Esophagus muscularis mucosa (tissue), 4 donors: ENCODE data around the gene ARSG. TPM values are rescaled to one million over a fixed set of nuclear protein-coding genes. Genes with fewer than 3 reads are reported as not detected.
"Not testable (repeated sequence)": the region's sequence is repeated elsewhere in the genome, so short reads cannot be mapped to it uniquely, and the experiment has no call there.

Experiments
- DNase-seq: peaks from one replicate; pipeline ENCODE4 v3.0.0-alpha.2; 2017; ENCODE audit errors: extremely low spot score
- H3K27ac ChIP-seq, 4 donors: fragments of 200-600 bp; sonication (generic); replicated peaks in 1 of 4; 1 replicate in 3 of 4; 2 replicates in 1 of 4; pipeline ENCODE4 v1.5.1; 2016 to 2019; ENCODE audit warnings: mild to moderate bottlenecking in 1 of 4
- H3K27me3 ChIP-seq, 4 donors: fragments of 200-600 bp; sonication (generic); one replicate each; pipeline versions ENCODE4 v1.5.1 to v1.6.0; 2016 to 2019
- H3K36me3 ChIP-seq, 4 donors: fragments of 200-600 bp; sonication (generic); one replicate each; pipeline ENCODE4 v1.5.1; 2016 to 2019
- H3K4me1 ChIP-seq, 4 donors: fragments of 200-600 bp; sonication (generic); one replicate each; pipeline ENCODE4 v1.5.1; 2016 to 2019
- H3K4me3 ChIP-seq, 4 donors: fragments of 200-600 bp; sonication (generic); 1 replicate in 2 of 4; 2 replicates in 2 of 4; pipeline ENCODE4 v1.5.1; 2016 to 2019; ENCODE audit warnings: mild to moderate bottlenecking in 4 of 4, moderate library complexity in 1 of 4
- H3K9me3 ChIP-seq, 4 donors: fragments of 200-600 bp; sonication (generic); 1 replicate in 3 of 4; 2 replicates in 1 of 4; pipeline ENCODE4 v1.5.1; 2016 to 2019
- EP300 ChIP-seq: sonication (generic); formaldehyde crosslinking; IDR thresholded peaks from one replicate; pipeline ENCODE4 v1.6.1; 2017; ENCODE audit warnings: antibody characterized with exemption
- POLR2A ChIP-seq: fragments of 450-650 bp; IDR thresholded peaks from one replicate; pipeline ENCODE4 v1.6.1; 2017; ENCODE audit warnings: antibody characterized with exemption, moderate library complexity, mild to moderate bottlenecking, low read depth
- POLR2AphosphoS5 ChIP-seq, 2 donors: sonication (generic); formaldehyde crosslinking; IDR thresholded peaks; one replicate each; pipeline ENCODE4 v1.6.1; 2017; ENCODE audit warnings: antibody characterized with exemption in 2 of 2
- WGBS: methylation state at CpG from one replicate; pipeline ENCODE4 v1.1.5; 2018; 5-methylcytosine and 5-hydroxymethylcytosine counted together
- intact Hi-C: fragments of 100-400 bp; cut with DNase I; formaldehyde crosslinking; loops from one replicate; pipeline ENCODE4 v1.15.1; 2023
- total RNA-seq, 4 donors: library from RNA; depleted of rRNA; stranded (reverse); fragments of >200 nt; gene quantifications; one replicate each; pipeline versions ENCODE4 v1.1.0 to v1.2.1, GENCODE V29; 2016
- TF ChIP-seq, protein P1 (sequence below), 3 experiments: fragments of 200-600 bp in 2 of 3; fragments of 450-650 bp in 1 of 3; sonication (generic) in 2 of 3; IDR thresholded peaks; one replicate each; pipeline ENCODE4 v1.5.1; 2017 to 2019; ENCODE audit warnings: antibody characterized with exemption in 3 of 3, mild to moderate bottlenecking in 2 of 3, moderate library complexity in 1 of 3

Gene ARSG
- total RNA-seq, 4 donors from 2014 or later = 1.7 to 4.9 (median 2.8) TPM

DNA sequence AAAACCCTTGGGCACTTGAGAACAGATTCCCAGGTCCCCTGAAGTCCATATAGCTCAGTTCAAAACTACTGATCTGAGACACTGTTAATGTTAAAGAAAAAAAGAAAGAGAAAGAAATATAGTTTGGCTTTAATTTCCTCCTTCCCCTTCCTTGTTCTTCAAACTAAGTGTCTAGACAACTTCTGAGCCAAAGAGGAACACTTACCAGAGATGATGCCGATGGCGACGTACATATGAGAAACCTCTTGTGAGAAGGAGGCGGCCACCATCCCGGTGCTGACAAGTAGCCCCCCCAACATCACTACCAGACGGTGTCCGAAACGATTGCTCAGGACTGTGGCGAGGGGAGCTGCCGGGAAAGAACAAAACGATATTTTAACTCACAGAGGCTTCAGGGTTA, 17.6 kb upstream of the ARSG start:
- Histone ChIP-seq H3K27me3 (no peaks in the 10 kb centered on the region), H3K4me3 (no peak overlapping the region), H3K9me3 (peaks cover 0 to 14% (median 8%) of the 10 kb centered on the region in 4 donors), H3K27ac (no peak overlapping the region), H3K36me3 (no peaks in the 10 kb centered on the region), H3K4me1 (no peaks in the 10 kb centered on the region)
- WGBS = 81% methylated on average over 11 of the region's 11 CpGs
- TF ChIP-seq, protein P1, sequence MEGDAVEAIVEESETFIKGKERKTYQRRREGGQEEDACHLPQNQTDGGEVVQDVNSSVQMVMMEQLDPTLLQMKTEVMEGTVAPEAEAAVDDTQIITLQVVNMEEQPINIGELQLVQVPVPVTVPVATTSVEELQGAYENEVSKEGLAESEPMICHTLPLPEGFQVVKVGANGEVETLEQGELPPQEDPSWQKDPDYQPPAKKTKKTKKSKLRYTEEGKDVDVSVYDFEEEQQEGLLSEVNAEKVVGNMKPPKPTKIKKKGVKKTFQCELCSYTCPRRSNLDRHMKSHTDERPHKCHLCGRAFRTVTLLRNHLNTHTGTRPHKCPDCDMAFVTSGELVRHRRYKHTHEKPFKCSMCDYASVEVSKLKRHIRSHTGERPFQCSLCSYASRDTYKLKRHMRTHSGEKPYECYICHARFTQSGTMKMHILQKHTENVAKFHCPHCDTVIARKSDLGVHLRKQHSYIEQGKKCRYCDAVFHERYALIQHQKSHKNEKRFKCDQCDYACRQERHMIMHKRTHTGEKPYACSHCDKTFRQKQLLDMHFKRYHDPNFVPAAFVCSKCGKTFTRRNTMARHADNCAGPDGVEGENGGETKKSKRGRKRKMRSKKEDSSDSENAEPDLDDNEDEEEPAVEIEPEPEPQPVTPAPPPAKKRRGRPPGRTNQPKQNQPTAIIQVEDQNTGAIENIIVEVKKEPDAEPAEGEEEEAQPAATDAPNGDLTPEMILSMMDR (IDR thresholded peaks at IDR 0.05) = no peak
- TF ChIP-seq POLR2AphosphoS5 (IDR thresholded peaks at IDR 0.05) = no peak
- no peak for TF ChIP-seq POLR2A
- no peak for TF ChIP-seq EP300
- DNase-seq = no peak
- intact Hi-C loops = loop anchor here (5.0 kb wide), 1 partner anchor 124 kb away; no protein-coding TSS in a partner anchor

DNA sequence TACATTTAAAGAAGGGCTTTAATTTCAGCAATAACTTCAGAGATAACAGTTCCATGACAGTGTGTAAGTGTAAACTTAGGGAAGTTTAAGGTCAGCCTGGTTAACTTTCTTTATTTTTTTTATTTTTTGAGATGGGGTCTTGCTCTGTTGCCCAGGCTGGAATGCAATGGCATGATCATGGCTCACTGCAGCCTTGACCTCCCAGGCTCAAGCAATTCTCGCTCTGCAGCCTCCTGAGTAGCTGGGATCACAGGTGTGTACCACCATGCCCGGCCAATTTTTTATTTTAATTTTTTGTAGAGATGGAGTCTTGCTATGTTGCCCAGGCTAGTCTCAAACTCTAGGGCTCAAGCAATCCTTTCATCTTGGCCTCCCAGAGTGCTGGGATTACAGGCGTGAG, 15.0 kb upstream of the ARSG start:
- intact Hi-C loops, H3K27ac ChIP-seq, H3K36me3 ChIP-seq, H3K4me3 ChIP-seq, H3K27me3 ChIP-seq, H3K4me1 ChIP-seq, DNase-seq: not testable (repeated sequence)
- H3K9me3 ChIP-seq = peaks cover 0 to 14% (median 8%) of the 10 kb centered on the region in 4 donors
- WGBS = 97% methylated on average over 3 of the region's 3 CpGs

DNA sequence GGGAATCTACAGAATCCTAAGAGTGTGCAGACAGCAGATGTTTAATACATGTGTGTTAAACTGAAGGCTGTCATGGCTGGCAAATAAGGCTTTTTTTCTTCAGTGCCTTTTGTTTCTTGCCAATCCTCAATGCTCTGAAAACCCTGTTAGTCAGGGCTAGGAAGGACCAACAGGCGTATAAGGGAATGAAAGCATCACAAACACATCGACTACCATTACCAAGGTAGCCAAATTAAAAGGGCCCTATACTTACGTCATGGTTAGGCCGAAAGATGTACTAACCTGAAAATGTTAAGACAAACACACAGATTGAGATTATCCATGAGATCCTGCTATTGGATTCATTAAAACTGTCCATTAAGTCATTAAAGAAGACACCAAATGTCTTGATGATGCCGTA, 13.5 kb upstream of the ARSG start:
- Histone ChIP-seq H3K4me3 (no peak overlapping the region), H3K27me3 (no peaks in the 10 kb centered on the region), H3K36me3 (no peaks in the 10 kb centered on the region), H3K4me1 (no peaks in the 10 kb centered on the region), H3K27ac (no peak overlapping the region), H3K9me3 (peaks cover 0 to 14% (median 8%) of the 10 kb centered on the region in 4 donors)
- WGBS = 95% methylated on average over 5 of the region's 5 CpGs
- TF ChIP-seq, protein P1 (IDR thresholded peaks at IDR 0.05) = no peak
- no peak for TF ChIP-seq POLR2A
- no peak for TF ChIP-seq EP300
- TF ChIP-seq POLR2AphosphoS5 (IDR thresholded peaks at IDR 0.05) = no peak
- DNase-seq = no peak
- intact Hi-C loops = no loop called here

DNA sequence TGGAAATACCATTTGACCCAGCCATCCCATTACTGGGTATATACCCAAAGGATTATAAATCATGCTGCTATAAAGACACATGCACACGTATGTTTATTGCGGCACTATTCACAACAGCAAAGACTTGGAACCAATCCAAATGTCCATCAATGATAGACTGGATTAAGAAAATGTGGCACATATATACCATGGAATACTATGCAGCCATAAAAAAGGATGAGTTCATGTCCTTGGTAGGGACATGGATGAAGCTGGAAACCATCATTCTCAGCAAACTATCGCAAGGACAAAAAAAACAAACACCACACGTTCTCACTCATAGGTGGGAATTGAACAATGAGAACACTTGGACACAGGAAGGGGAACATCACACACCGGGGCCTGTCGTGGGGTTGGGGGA, 9.3 kb upstream of the ARSG start:
- H3K4me3 ChIP-seq, H3K4me1 ChIP-seq, DNase-seq, H3K36me3 ChIP-seq, H3K27ac ChIP-seq, intact Hi-C loops, H3K27me3 ChIP-seq: not testable (repeated sequence)
- 76% methylated on average over 5 of the region's 6 CpGs for WGBS
- H3K9me3 ChIP-seq = peaks cover 0 to 14% (median 8%) of the 10 kb centered on the region in 4 donors

DNA sequence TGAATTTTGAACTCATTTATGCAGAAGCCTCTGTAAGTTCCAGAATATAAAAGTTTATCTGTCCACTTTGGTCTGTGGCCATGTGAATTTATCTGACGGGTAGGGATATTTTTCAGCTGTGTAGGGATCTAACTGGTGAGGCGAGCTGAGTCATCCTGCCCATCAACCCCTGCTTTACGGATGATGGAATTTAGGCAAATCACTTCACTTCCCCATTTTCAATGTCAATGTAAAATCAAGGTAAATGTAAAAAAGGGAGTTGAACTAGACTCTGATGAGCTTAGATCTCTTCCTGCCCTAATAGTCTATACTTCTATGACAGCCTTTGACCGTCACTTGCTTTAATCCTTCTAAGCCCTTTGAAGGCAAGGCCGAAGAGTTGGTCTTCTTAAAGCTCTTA, 2.9 kb upstream of the ARSG start:
- H3K27ac ChIP-seq = no peak overlapping the region
- intact Hi-C loops = no loop called here
- H3K27me3 ChIP-seq = peaks cover 0 to 31% (median 14%) of the 10 kb centered on the region in 4 donors
- 77% methylated on average over 5 of the region's 5 CpGs for WGBS
- no peaks in the 10 kb centered on the region for H3K36me3 ChIP-seq
- no peak for DNase-seq
- no peak overlapping the region for H3K4me3 ChIP-seq
- TF ChIP-seq EP300 (no peak), POLR2AphosphoS5 (IDR thresholded peaks at IDR 0.05) (no peak), POLR2A (no peak)
- TF ChIP-seq, protein P1 (IDR thresholded peaks at IDR 0.05) = no peak
- peaks cover 17 to 31% (median 27%) of the 10 kb centered on the region in 4 donors for H3K4me1 ChIP-seq
- no peaks in the 10 kb centered on the region for H3K9me3 ChIP-seq

DNA sequence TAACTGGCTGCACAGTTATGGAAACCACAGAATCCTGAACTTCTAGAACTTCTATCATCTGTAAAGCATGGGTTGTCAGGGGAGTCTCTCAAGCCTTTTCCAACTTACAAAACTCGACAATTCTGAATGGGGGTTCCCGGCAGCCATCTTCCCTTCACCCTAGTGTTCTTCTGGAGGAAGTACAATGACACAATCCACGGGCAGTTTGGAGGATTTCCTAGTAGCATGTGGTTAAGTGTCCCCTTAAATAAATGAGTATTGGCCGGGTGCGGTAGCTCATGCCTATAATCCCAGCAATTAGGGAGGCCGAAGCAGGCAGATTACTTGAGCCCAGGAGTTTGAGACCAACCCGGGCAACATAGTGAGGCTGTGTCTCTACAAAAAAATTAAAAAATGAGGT, 2.5 kb upstream of the ARSG start:
- Histone ChIP-seq H3K27ac (no peak overlapping the region), H3K36me3 (no peaks in the 10 kb centered on the region), H3K9me3 (no peaks in the 10 kb centered on the region), H3K4me1 (peaks cover 17 to 31% (median 27%) of the 10 kb centered on the region in 4 donors), H3K4me3 (no peak overlapping the region), H3K27me3 (peaks cover 0 to 35% (median 15%) of the 10 kb centered on the region in 4 donors)
- TF ChIP-seq EP300 (no peak), POLR2A (no peak), POLR2AphosphoS5 (IDR thresholded peaks at IDR 0.05) (no peak)
- TF ChIP-seq, protein P1 (IDR thresholded peaks at IDR 0.05) = no peak
- intact Hi-C loops = no loop called here
- 82% methylated on average over 7 of the region's 7 CpGs for WGBS
- no peak for DNase-seq
